ENCODE data around the gene NIT2. TPM values are rescaled to one million over a fixed set of nuclear protein-coding genes. Genes with fewer than 3 reads are reported as not detected.

Gene NIT2
- total RNA-seq, 1 experiment from 2014 or later: 63.1 TPM

- Histone ChIP-seq H3K79me2 (ENCODE audit: low read length) (peaks cover 95% of the 10 kb centered on the region), H2AFZ (ENCODE audit: low read length) (no peak overlapping the region), H3K27me3 (ENCODE audit: low read length) (no peaks in the 10 kb centered on the region), H3K4me2 (ENCODE audit: low read length) (peak overlapping the region; percentile 87), H4K20me1 (ENCODE audit: low read length) (peaks cover 40% of the 10 kb centered on the region), H3F3A (ENCODE audit: low read length, unreplicated experiment) (no peaks in the 10 kb centered on the region), H3K9me2 (replicated peaks; ENCODE audit: low read length) (no peaks in the 10 kb centered on the region), H3K9ac (ENCODE audit: low read length) (peak overlapping the region; percentile 84), H3K4me1 (ENCODE audit: insufficient read depth, low read length) (peaks cover 30% of the 10 kb centered on the region), H3K27ac (ENCODE audit: low read length) (no peak overlapping the region), H3K4me3 (ENCODE audit: low read length) (peak overlapping the region; percentile 94), H3K36me3 (ENCODE audit: low read depth, low read length) (no peaks in the 10 kb centered on the region; the same call in 1 of the 2 replicates), H3K9me3 (ENCODE audit: low read length) (no peaks in the 10 kb centered on the region)
- TF ChIP-seq EZH2 (IDR thresholded peaks at IDR 0.05; ENCODE audit: low read length, unreplicated experiment) (no peak), EZH2phosphoT487 (IDR thresholded peaks at IDR 0.05; ENCODE audit: borderline replicate concordance, low read length) (no peak), CTCF (conservative IDR thresholded peaks at IDR 0.05; ENCODE audit: low read depth, low read length) (no peak)
- no peak for DNase-seq
- POLR2A ChIA-PET (ENCODE audit: unreplicated experiment): no interaction called here
- no peak for ATAC-seq
- CTCF ChIA-PET: no interaction called here
- intact Hi-C loops (cut with micrococcal nuclease): loop anchor here (5.0 kb wide), 1 partner anchor 567 kb away; no protein-coding TSS in a partner anchor
- no TSS peak for BruUV-seq (replicated peaks)
Observed at GRCh38 chr3:100399341-100400071, 64.9 kb downstream of the NIT2 start.

- ATAC-seq (0 out of 2 replicates have a peak, but pooled peaks have one; percentile 1), DNase-seq (peak; percentile 26)
- peak overlapping the region; percentile 84 for H3K9ac ChIP-seq (ENCODE audit: low read length)
- no peaks in the 10 kb centered on the region for H3K9me3 ChIP-seq (ENCODE audit: low read length)
- H3K4me1 ChIP-seq (ENCODE audit: insufficient read depth, low read length): peaks cover 30% of the 10 kb centered on the region
- H3K79me2 ChIP-seq (ENCODE audit: low read length): peaks cover 95% of the 10 kb centered on the region
- H3K4me3 ChIP-seq (ENCODE audit: low read length): peak overlapping the region; percentile 94
- TF ChIP-seq CTCF (conservative IDR thresholded peaks at IDR 0.05; ENCODE audit: low read depth, low read length) (no peak), EZH2 (IDR thresholded peaks at IDR 0.05; ENCODE audit: low read length, unreplicated experiment) (no peak), EZH2phosphoT487 (IDR thresholded peaks at IDR 0.05; ENCODE audit: borderline replicate concordance, low read length) (no peak)
- H3F3A ChIP-seq (ENCODE audit: low read length, unreplicated experiment): no peaks in the 10 kb centered on the region
- ChIA-PET POLR2A (ENCODE audit: unreplicated experiment) (no interaction called here), CTCF (no interaction called here)
- no TSS peak for BruUV-seq (replicated peaks)
- intact Hi-C loops (cut with micrococcal nuclease): loop anchor here (5.0 kb wide), 1 partner anchor 568 kb away; no protein-coding TSS in a partner anchor
- no peaks in the 10 kb centered on the region; the same call in 1 of the 2 replicates for H3K36me3 ChIP-seq (ENCODE audit: low read depth, low read length)
- peak overlapping the region; percentile 78 for H2AFZ ChIP-seq (ENCODE audit: low read length)
- H4K20me1 ChIP-seq (ENCODE audit: low read length): peaks cover 39% of the 10 kb centered on the region
- peak overlapping the region; percentile 78 for H3K27ac ChIP-seq (ENCODE audit: low read length)
- no peaks in the 10 kb centered on the region for H3K27me3 ChIP-seq (ENCODE audit: low read length)
- peak overlapping the region; percentile 87 for H3K4me2 ChIP-seq (ENCODE audit: low read length)
- H3K9me2 ChIP-seq (replicated peaks; ENCODE audit: low read length): no peaks in the 10 kb centered on the region
Observed at GRCh38 chr3:100400419-100400779, 65.8 kb downstream of the NIT2 start.
